Neuronal stem cell (in vitro differentiated cells): Measurements from ENCODE around the gene C4orf50.

ENCODE experiments used
- DNase-seq: peaks from one replicate; pipeline ENCODE4 v3.0.0-alpha.2; 2013; ENCODE audit warnings: low spot score
- H2AFZ ChIP-seq: one replicate; pipeline ENCODE4 v1.6.1; 2013; ENCODE audit warnings: mild to moderate bottlenecking, low read length, inconsistent platforms
- H2AK5ac ChIP-seq: 2 replicates; pipeline ENCODE4 v1.6.1; 2013; ENCODE audit warnings: low read depth, mild to moderate bottlenecking, inconsistent platforms, low read length, moderate library complexity, mixed read lengths
- H2BK120ac ChIP-seq: 2 replicates; pipeline ENCODE4 v1.6.1; 2013; ENCODE audit warnings: low read depth, mild to moderate bottlenecking, inconsistent platforms, low read length, moderate library complexity, mixed read lengths
- H2BK12ac ChIP-seq: one replicate; pipeline ENCODE4 v1.6.1; 2013; ENCODE audit warnings: low read length, inconsistent platforms
- H2BK15ac ChIP-seq: 2 replicates; pipeline ENCODE4 v1.6.1; 2013; ENCODE audit warnings: mild to moderate bottlenecking, low read length, inconsistent platforms, mixed read lengths
- H2BK5ac ChIP-seq: one replicate; pipeline ENCODE4 v1.6.1; 2013; ENCODE audit warnings: inconsistent platforms, mild to moderate bottlenecking, low read length, moderate library complexity
- H3K14ac ChIP-seq: one replicate; pipeline ENCODE4 v1.6.1; 2013; ENCODE audit warnings: low read length, inconsistent platforms
- H3K18ac ChIP-seq: 2 replicates; pipeline ENCODE4 v1.6.1; 2013; ENCODE audit warnings: low read length, inconsistent platforms
- H3K23ac ChIP-seq: 2 replicates; pipeline ENCODE4 v1.6.1; 2013; ENCODE audit warnings: low read depth, mild to moderate bottlenecking, mixed read lengths, low read length, inconsistent platforms; ENCODE audit not compliant: poor library complexity
- H3K27ac ChIP-seq: replicated peaks from 3 replicates; pipeline ENCODE4 v1.5.1; 2013; ENCODE audit warnings: low read length, inconsistent platforms
- H3K27me3 ChIP-seq, 3 experiments: 2 replicates each; pipeline ENCODE4 v1.6.1; 2013; ENCODE audit warnings: low read length in 3 of 3, mild to moderate bottlenecking in 2 of 3, inconsistent platforms in 1 of 3, low read depth in 1 of 3, mixed read lengths in 1 of 3, moderate library complexity in 1 of 3; ENCODE audit not compliant: control insufficient read depth in 3 of 3, insufficient read depth in 3 of 3
- H3K36me3 ChIP-seq, 2 donors: replicated peaks in 1 of 2; 2 replicates each; pipeline ENCODE4 v1.6.1; 2013; ENCODE audit warnings: low read length in 2 of 2; ENCODE audit not compliant: control insufficient read depth in 2 of 2, insufficient read depth in 2 of 2
- H3K4ac ChIP-seq: 2 replicates; pipeline ENCODE4 v1.6.1; 2013; ENCODE audit warnings: inconsistent platforms, mild to moderate bottlenecking, low read length, moderate library complexity
- H3K4me1 ChIP-seq, 2 donors: 1 replicate in 1 of 2; 2 replicates in 1 of 2; pipeline ENCODE4 v1.6.1; 2013; ENCODE audit warnings: low read length in 2 of 2, low read depth in 1 of 2; ENCODE audit not compliant: control insufficient read depth in 2 of 2, insufficient read depth in 1 of 2
- H3K4me2 ChIP-seq: one replicate; pipeline ENCODE4 v1.6.1; 2013; ENCODE audit warnings: mild to moderate bottlenecking, low read length, inconsistent platforms; ENCODE audit not compliant: insufficient read depth, poor library complexity, severe bottlenecking
- H3K4me3 ChIP-seq, 2 donors: 2 replicates each; pipeline ENCODE4 v1.5.1; 2013; ENCODE audit warnings: low read length in 2 of 2, mild to moderate bottlenecking in 2 of 2, inconsistent platforms in 1 of 2, moderate library complexity in 1 of 2
- H3K79me1 ChIP-seq: one replicate; pipeline ENCODE4 v1.6.1; 2013; ENCODE audit warnings: low read depth, mild to moderate bottlenecking, inconsistent platforms, low read length, moderate library complexity
- H3K9ac ChIP-seq: one replicate; pipeline ENCODE4 v1.6.1; 2013; ENCODE audit warnings: mild to moderate bottlenecking, low read depth, low read length, inconsistent platforms; ENCODE audit not compliant: poor library complexity
- H3K9me3 ChIP-seq, 2 donors: replicated peaks in 1 of 2; 2 replicates each; pipeline versions ENCODE3 to v1.6.1; 2013; ENCODE audit warnings: low read length in 2 of 2, mild to moderate bottlenecking in 2 of 2, inconsistent platforms in 1 of 2, low read depth in 1 of 2, mixed read lengths in 1 of 2, moderate library complexity in 1 of 2; ENCODE audit not compliant: control insufficient read depth in 2 of 2, insufficient read depth in 1 of 2
- H4K8ac ChIP-seq: one replicate; pipeline ENCODE4 v1.6.1; 2013; ENCODE audit warnings: low read depth, mild to moderate bottlenecking, inconsistent platforms, low read length, moderate library complexity
- H4K91ac ChIP-seq: one replicate; pipeline ENCODE4 v1.6.1; 2013; ENCODE audit warnings: low read length, low read depth, mild to moderate bottlenecking, inconsistent platforms; ENCODE audit not compliant: poor library complexity
- whole genome bisulfite sequencing, 2 donors: extraction: QIAGEN DNeasy Blood & Tissue Kit; methylation state at CpG; one replicate each; pipeline ENCODE4 v1.1.7; 2013; ENCODE audit warnings: missing lambda C conversion rate in 2 of 2, mixed read lengths in 1 of 2; ENCODE audit not compliant: insufficient read length in 2 of 2, insufficient replicate concordance in 1 of 2; ENCODE audit errors: extremely low coverage in 2 of 2; 5-methylcytosine and 5-hydroxymethylcytosine counted together

Gene C4orf50

GRCh38 chr4:5972571-5972970 is 45.7 kb downstream of the C4orf50 start:
- peak overlapping the region; percentile 5 for H3K23ac ChIP-seq
- no peak overlapping the region for H4K8ac ChIP-seq
- H2AK5ac ChIP-seq: peak overlapping the region; percentile 2
- no peak overlapping the region for H3K14ac ChIP-seq
- H2BK5ac ChIP-seq: no peak overlapping the region
- peak overlapping the region; percentile 72 for H3K18ac ChIP-seq
- H3K4me3 ChIP-seq: no peak overlapping the region
- no peak overlapping the region for H2BK12ac ChIP-seq
- H3K36me3 ChIP-seq: no peaks in the 10 kb centered on the region
- no peak overlapping the region for H3K27ac ChIP-seq
- H3K4me1 ChIP-seq: peaks cover 0 to 3% of the 10 kb centered on the region in 2 donors
- H3K4ac ChIP-seq: no peak overlapping the region
- H3K79me1 ChIP-seq: no peaks in the 10 kb centered on the region
- peak overlapping the region; percentile 77 for H4K91ac ChIP-seq
- H3K27me3 ChIP-seq: peaks cover 0 to 11% (median 0%) of the 10 kb centered on the region in 3 experiments
- H3K4me2 ChIP-seq: no peak overlapping the region
- no peak overlapping the region for H2AFZ ChIP-seq
- no CpG with 5 or more reads among the region's 11 CpGs for WGBS, 2 donors
- no peak for DNase-seq
- H3K9me3 ChIP-seq: no peaks in the 10 kb centered on the region
- H3K9ac ChIP-seq: no peak overlapping the region
- H2BK120ac ChIP-seq: no peak overlapping the region
- H2BK15ac ChIP-seq: no peak overlapping the region

GRCh38 chr4:5971078-5971450 is 47.2 kb downstream of the C4orf50 start:
- Histone ChIP-seq H3K23ac (peak overlapping the region; percentile 1), H2BK15ac (no peak overlapping the region), H3K4ac (no peak overlapping the region), H2AFZ (no peak overlapping the region), H4K8ac (no peak overlapping the region), H2BK12ac (no peak overlapping the region), H3K4me2 (no peak overlapping the region), H4K91ac (no peak overlapping the region), H2AK5ac (peak overlapping the region; percentile 24), H3K9me3 (no peaks in the 10 kb centered on the region), H2BK120ac (no peak overlapping the region), H3K14ac (no peak overlapping the region), H3K27ac (no peak overlapping the region), H3K4me1 (peaks cover 0 to 3% of the 10 kb centered on the region in 2 donors), H2BK5ac (no peak overlapping the region), H3K27me3 (peaks cover 0 to 17% (median 0%) of the 10 kb centered on the region in 3 experiments), H3K79me1 (no peaks in the 10 kb centered on the region), H3K18ac (no peak overlapping the region), H3K36me3 (no peaks in the 10 kb centered on the region), H3K4me3 (peak overlapping the region in 1 of 2 donors; percentile 63), H3K9ac (no peak overlapping the region)
- no CpG with 5 or more reads among the region's 7 CpGs for WGBS, 2 donors
- DNase-seq: no peak

GRCh38 chr4:5970381-5971077 is 47.7 kb downstream of the C4orf50 start:
- Histone ChIP-seq H2BK15ac (no peak overlapping the region), H3K79me1 (no peaks in the 10 kb centered on the region), H3K18ac (peak overlapping the region; percentile 24), H2AFZ (no peak overlapping the region), H2BK5ac (no peak overlapping the region), H2AK5ac (peak overlapping the region; percentile 24), H4K8ac (no peak overlapping the region), H2BK120ac (no peak overlapping the region), H3K4me3 (peak overlapping the region in 1 of 2 donors; percentile 63), H3K27ac (no peak overlapping the region), H3K27me3 (peaks cover 0 to 17% (median 0%) of the 10 kb centered on the region in 3 experiments), H3K36me3 (no peaks in the 10 kb centered on the region), H3K23ac (peak overlapping the region; percentile 1), H4K91ac (no peak overlapping the region), H3K9ac (no peak overlapping the region), H3K4ac (no peak overlapping the region), H2BK12ac (no peak overlapping the region), H3K9me3 (no peaks in the 10 kb centered on the region), H3K14ac (no peak overlapping the region), H3K4me1 (peaks cover 0 to 3% of the 10 kb centered on the region in 2 donors), H3K4me2 (no peak overlapping the region)
- WGBS, 2 donors: no CpG with 5 or more reads among the region's 16 CpGs
- DNase-seq: no peak

GRCh38 chr4:5969777-5970176 is 48.5 kb downstream of the C4orf50 start:
- Histone ChIP-seq H4K91ac (no peak overlapping the region), H3K4me2 (no peak overlapping the region), H3K4me1 (peaks cover 0 to 3% of the 10 kb centered on the region in 2 donors), H2BK120ac (no peak overlapping the region), H3K18ac (no peak overlapping the region), H3K9ac (no peak overlapping the region), H3K4ac (no peak overlapping the region), H4K8ac (no peak overlapping the region), H3K27me3 (peaks cover 0 to 21% (median 0%) of the 10 kb centered on the region in 3 experiments), H2BK15ac (no peak overlapping the region), H3K79me1 (no peaks in the 10 kb centered on the region), H2BK5ac (no peak overlapping the region), H3K4me3 (no peak overlapping the region), H3K36me3 (no peaks in the 10 kb centered on the region), H2BK12ac (no peak overlapping the region), H3K23ac (no peak overlapping the region), H2AFZ (no peak overlapping the region), H2AK5ac (no peak overlapping the region), H3K9me3 (no peaks in the 10 kb centered on the region), H3K27ac (no peak overlapping the region), H3K14ac (no peak overlapping the region)
- no peak for DNase-seq
- no CpG with 5 or more reads among the region's 6 CpGs for WGBS, 2 donors
